Fibroblast of lung (primary cell): ENCODE data around the gene STON2. TPM values are rescaled to one million over a fixed set of nuclear protein-coding genes. Genes with fewer than 3 reads are reported as not detected.

ENCODE experiments used
- DNase-seq, 2 donors: peaks; one replicate each; pipeline versions ENCODE4 v3.0.0 to v3.0.0-alpha.2; 2010; ENCODE audit warnings: low read depth in 2 of 2
- H2AFZ ChIP-seq: 2 replicates; pipeline ENCODE4 v1.5.1; 2012; ENCODE audit warnings: low read length, control low read depth, inconsistent platforms
- H3K27ac ChIP-seq: 2 replicates; pipeline ENCODE4 v1.5.1; 2011; ENCODE audit warnings: low read length, control low read depth; ENCODE audit not compliant: insufficient read depth
- H3K27me3 ChIP-seq: 2 replicates; pipeline ENCODE4 v1.5.1; 2011; ENCODE audit warnings: mild to moderate bottlenecking, low read length; ENCODE audit not compliant: control insufficient read depth, insufficient read depth
- H3K36me3 ChIP-seq: 2 replicates; pipeline ENCODE4 v1.5.1; 2011; ENCODE audit warnings: low read length; ENCODE audit not compliant: control insufficient read depth, insufficient read depth
- H3K4me1 ChIP-seq: 2 replicates; pipeline ENCODE4 v1.5.1; 2011; ENCODE audit warnings: low read length; ENCODE audit not compliant: control insufficient read depth, insufficient read depth; ENCODE audit errors: extremely low read depth
- H3K4me2 ChIP-seq: 2 replicates; pipeline ENCODE4 v1.5.1; 2011; ENCODE audit warnings: low read length, control low read depth; ENCODE audit not compliant: insufficient read depth; ENCODE audit errors: extremely low read depth
- H3K4me3 ChIP-seq, 4 experiments: fragments of 200-600 bp in 1 of 4; sonication (generic) in 1 of 4; replicated peaks in 1 of 4; 2 replicates each; pipeline ENCODE4 v1.5.1; 2011 to 2016; ENCODE audit warnings: low read length in 4 of 4, low read depth in 3 of 4, mild to moderate bottlenecking in 3 of 4, control low read depth in 2 of 4, inconsistent platforms in 1 of 4, mixed read lengths in 1 of 4; ENCODE audit not compliant: insufficient read depth in 1 of 4; ENCODE audit errors: control extremely low read depth in 1 of 4
- H3K79me2 ChIP-seq: 2 replicates; pipeline ENCODE4 v1.5.1; 2012; ENCODE audit warnings: mild to moderate bottlenecking, low read length, inconsistent platforms; ENCODE audit not compliant: control insufficient read depth, insufficient read depth
- H3K9ac ChIP-seq: 2 replicates; pipeline ENCODE4 v1.5.1; 2011; ENCODE audit warnings: mild to moderate bottlenecking, low read length, control low read depth; ENCODE audit not compliant: insufficient read depth
- H3K9me3 ChIP-seq: 2 replicates; pipeline ENCODE4 v1.5.1; 2012; ENCODE audit warnings: low read depth, low read length; ENCODE audit not compliant: control insufficient read depth, insufficient read depth
- H4K20me1 ChIP-seq: 2 replicates; pipeline ENCODE4 v1.5.1; 2011; ENCODE audit warnings: low read length; ENCODE audit not compliant: control insufficient read depth, insufficient read depth; ENCODE audit errors: extremely low read depth
- EZH2 ChIP-seq: IDR thresholded peaks from 2 replicates; pipeline ENCODE4 v1.5.1; 2012; ENCODE audit warnings: low read length, control low read depth, mild to moderate bottlenecking; ENCODE audit errors: missing control alignments
- polyA plus RNA-seq, 2 donors: library from polyadenylated mRNA; depleted of rRNA in 1 of 2; stranded (reverse) in 1 of 2; unstranded in 1 of 2; fragments of >200 nt; gene quantifications; 2 replicates each; pipeline ENCODE4 v1.2.1, GENCODE V29; 2011 to 2012; ENCODE audit warnings: missing spikeins in 1 of 2
- total RNA-seq: library from RNA; depleted of rRNA; stranded (reverse); fragments of >200 nt; gene quantifications from 2 replicates; pipeline ENCODE4 v1.2.1, GENCODE V29; 2014
- TF ChIP-seq, protein P1 (sequence below), 2 donors: IDR thresholded peaks in 1 of 2; conservative IDR thresholded peaks in 1 of 2; 1 replicate in 1 of 2; 2 replicates in 1 of 2; pipeline ENCODE4 v1.5.1; 2011 to 2012; ENCODE audit warnings: low read length in 2 of 2, control low read depth in 1 of 2, inconsistent platforms in 1 of 2, low read depth in 1 of 2, mild to moderate bottlenecking in 1 of 2

The STON2 gene
- total and polyA plus RNA-seq, 2 donors (not counting 1 experiment from before 2014, with no cell fraction given): 1.5 to 52.5 TPM

DNA sequence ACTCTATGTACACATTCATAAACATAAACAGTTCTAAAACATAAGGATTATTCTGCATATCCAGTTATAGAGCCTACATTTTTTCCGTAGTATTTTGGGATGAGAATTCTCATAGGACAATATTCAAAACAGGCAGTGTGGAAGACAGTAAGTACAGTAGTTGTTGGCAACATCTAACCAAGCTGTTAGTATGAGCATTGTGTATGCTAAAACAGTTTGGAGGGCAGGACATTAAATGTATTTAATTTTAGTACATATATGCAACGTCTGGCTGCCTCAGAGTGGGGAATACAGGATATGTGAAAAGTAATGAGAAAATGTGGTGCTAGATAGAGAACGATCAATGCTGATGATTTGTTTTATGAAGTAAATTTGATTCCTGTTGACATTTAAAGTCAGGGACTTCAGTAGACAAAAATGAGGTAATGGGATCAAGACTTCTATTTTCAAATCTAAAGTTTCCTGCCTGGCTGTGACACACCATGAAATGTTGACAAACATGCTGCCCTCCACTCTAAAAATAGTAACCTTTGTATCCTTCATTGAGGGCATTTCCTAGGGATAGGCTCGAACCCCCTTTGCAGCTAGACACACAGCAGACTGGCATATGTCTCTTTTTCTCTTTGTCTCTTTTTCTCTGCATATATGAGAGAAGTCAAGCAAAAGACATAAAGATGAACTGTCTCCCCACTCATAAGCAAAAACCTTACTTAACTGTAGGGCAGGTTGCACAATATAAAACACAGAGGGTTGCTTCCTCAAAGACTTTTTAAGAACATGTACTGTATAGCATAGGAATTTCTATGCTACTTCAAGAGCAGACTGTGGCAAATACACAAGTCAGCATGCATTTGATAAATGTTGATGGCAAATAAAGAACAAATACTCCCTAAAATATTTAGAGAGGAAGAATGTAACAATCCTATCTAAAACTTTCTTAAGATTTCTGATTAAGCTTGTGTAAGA lies 103.9 kb downstream of the STON2 start:
- no peaks in the 10 kb centered on the region for H3K4me1 ChIP-seq
- TF ChIP-seq, protein P1, sequence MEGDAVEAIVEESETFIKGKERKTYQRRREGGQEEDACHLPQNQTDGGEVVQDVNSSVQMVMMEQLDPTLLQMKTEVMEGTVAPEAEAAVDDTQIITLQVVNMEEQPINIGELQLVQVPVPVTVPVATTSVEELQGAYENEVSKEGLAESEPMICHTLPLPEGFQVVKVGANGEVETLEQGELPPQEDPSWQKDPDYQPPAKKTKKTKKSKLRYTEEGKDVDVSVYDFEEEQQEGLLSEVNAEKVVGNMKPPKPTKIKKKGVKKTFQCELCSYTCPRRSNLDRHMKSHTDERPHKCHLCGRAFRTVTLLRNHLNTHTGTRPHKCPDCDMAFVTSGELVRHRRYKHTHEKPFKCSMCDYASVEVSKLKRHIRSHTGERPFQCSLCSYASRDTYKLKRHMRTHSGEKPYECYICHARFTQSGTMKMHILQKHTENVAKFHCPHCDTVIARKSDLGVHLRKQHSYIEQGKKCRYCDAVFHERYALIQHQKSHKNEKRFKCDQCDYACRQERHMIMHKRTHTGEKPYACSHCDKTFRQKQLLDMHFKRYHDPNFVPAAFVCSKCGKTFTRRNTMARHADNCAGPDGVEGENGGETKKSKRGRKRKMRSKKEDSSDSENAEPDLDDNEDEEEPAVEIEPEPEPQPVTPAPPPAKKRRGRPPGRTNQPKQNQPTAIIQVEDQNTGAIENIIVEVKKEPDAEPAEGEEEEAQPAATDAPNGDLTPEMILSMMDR (conservative IDR thresholded peaks at IDR 0.05 in 1 of 2, IDR thresholded peaks at IDR 0.05 in 1 of 2; ENCODE audit: low read depth in 1 of 2, low read length in 2 of 2): no peak
- no peak for TF ChIP-seq EZH2
- H3K27ac ChIP-seq: no peak overlapping the region
- H3K4me3 ChIP-seq: no peak overlapping the region
- no peaks in the 10 kb centered on the region for H3K79me2 ChIP-seq
- H2AFZ ChIP-seq: no peak overlapping the region
- H3K36me3 ChIP-seq: no peaks in the 10 kb centered on the region
- H3K9ac ChIP-seq: no peak overlapping the region
- H3K27me3 ChIP-seq: no peaks in the 10 kb centered on the region
- no peak overlapping the region for H3K4me2 ChIP-seq
- no peaks in the 10 kb centered on the region for H4K20me1 ChIP-seq
- H3K9me3 ChIP-seq: no peaks in the 10 kb centered on the region
- DNase-seq: no peak

DNA sequence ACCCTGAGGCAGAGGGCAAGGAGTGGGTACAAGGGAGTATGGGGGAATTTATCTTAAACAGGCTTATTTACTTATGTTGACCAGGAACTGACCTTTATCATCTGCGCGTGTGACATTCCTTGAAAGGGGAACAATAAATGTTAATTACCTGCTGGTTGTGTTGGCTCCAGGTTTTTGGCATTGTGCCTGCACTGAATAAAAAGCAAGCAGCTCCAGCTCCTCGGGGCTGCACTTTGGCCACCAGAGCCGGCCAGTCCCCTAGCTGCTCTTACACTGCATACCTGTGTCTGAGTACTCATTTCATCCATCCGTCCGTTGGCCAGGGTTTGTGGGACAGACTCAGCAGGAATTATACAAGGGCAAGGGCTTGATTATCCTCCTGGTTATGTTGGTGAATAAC lies 110.6 kb downstream of the STON2 start:
- no peaks in the 10 kb centered on the region for H3K9me3 ChIP-seq
- H3K4me2 ChIP-seq: no peak overlapping the region
- H3K27me3 ChIP-seq: no peaks in the 10 kb centered on the region
- H3K27ac ChIP-seq: no peak overlapping the region
- H3K36me3 ChIP-seq: no peaks in the 10 kb centered on the region
- no peaks in the 10 kb centered on the region for H3K79me2 ChIP-seq
- H2AFZ ChIP-seq: no peak overlapping the region
- no peaks in the 10 kb centered on the region for H3K4me1 ChIP-seq
- no peak overlapping the region for H3K9ac ChIP-seq
- DNase-seq: no peak
- no peak overlapping the region for H3K4me3 ChIP-seq
- H4K20me1 ChIP-seq: no peaks in the 10 kb centered on the region
- TF ChIP-seq, protein P1 (conservative IDR thresholded peaks at IDR 0.05 in 1 of 2, IDR thresholded peaks at IDR 0.05 in 1 of 2; ENCODE audit: low read depth in 1 of 2, low read length in 2 of 2): no peak

GRCh38 chr14:81286574-81287370 lies 113.4 kb downstream of the STON2 start:
- H4K20me1 ChIP-seq: no peaks in the 10 kb centered on the region
- H3K9me3 ChIP-seq: no peaks in the 10 kb centered on the region
- no peaks in the 10 kb centered on the region for H3K4me1 ChIP-seq
- H3K4me3 ChIP-seq: no peak overlapping the region
- H3K36me3 ChIP-seq: no peaks in the 10 kb centered on the region
- no peak overlapping the region for H3K9ac ChIP-seq
- no peaks in the 10 kb centered on the region for H3K27me3 ChIP-seq
- no peak overlapping the region for H3K4me2 ChIP-seq
- no peak overlapping the region for H3K27ac ChIP-seq
- no peak overlapping the region for H2AFZ ChIP-seq
- TF ChIP-seq, protein P1 (conservative IDR thresholded peaks at IDR 0.05 in 1 of 2, IDR thresholded peaks at IDR 0.05 in 1 of 2; ENCODE audit: low read depth in 1 of 2, low read length in 2 of 2): no peak
- no peak for TF ChIP-seq EZH2
- DNase-seq: peak in 1 of 2 donors; percentile 16
- H3K79me2 ChIP-seq: no peaks in the 10 kb centered on the region
